Pulmonary artery endothelial cell (primary cell): ENCODE results near the gene OXNAD1. TPM values are rescaled to one million over a fixed set of nuclear protein-coding genes. Genes with fewer than 3 reads are reported as not detected.
A peak's percentile ranks its signal among the peaks of the same experiment; 100 is the strongest.

Experiments used
- DNase-seq: peaks from one replicate; pipeline ENCODE4 v3.0.0-alpha.2; 2011; ENCODE audit warnings: low read depth, low spot score
- total RNA-seq: library from RNA; depleted of rRNA; stranded (reverse); fragments of >200 nt; gene quantifications from 2 replicates; pipeline ENCODE4 v1.2.3, GENCODE V29; 2014

Gene OXNAD1
- total RNA-seq, 1 donor from 2014 or later, result 13.9 TPM

DNA sequence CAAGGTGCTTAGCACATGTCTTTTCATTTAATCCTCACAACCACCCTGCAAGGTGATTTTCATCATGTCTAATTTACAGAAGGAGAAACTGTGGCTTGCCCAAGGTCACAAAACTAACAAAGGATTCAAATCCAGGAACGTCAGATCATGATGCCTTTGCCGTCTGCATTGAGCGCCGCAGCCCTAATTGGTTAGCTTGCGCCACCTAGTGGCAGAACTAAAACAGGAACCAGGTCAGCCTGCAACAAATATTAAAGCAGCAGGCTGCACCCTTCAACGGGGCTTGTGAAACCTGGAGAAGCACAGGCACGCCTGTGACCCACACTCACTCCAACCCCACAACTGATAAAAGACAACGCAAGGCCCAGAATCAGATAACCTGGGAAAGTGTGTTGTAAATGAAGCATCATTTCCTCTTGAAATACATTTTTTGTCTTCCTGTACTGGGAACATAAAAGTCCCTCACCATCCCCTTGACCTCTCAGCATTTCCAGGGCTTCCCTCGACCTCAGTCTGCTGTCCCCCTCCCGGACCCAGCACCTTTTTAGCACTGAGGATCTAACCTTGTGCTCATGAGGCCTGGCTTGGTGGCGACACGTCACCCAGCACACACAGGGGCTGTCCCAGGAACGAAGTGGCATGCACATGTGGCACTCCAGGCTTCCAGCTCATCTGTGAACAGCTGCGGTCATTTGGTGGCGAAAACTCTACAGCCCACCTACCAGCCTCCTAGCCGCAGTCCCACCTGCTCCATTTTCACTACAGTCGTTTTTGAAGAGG is 17.5 kb upstream of the OXNAD1 start:
- DNase-seq, result peak; percentile 37

DNA sequence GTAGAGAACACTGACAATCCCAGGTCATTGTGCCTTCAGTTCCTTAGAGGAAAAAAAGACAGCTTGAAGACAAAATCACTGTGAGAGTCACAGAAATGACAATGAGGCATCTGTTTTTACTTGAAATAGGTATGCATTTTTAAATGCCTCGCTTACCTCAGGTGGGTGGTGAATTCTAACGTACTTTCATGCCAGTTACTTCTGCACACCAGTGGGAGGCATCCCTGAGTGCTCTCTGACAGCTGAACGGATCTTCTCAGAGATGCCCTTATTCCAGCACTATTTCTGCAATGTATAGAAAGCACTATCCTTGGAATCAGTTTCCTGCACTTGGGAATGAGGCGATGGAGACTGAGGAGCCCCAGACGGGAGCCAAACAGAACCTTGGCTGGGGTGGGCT is 16.5 kb upstream of the OXNAD1 start:
- no peak for DNase-seq

DNA sequence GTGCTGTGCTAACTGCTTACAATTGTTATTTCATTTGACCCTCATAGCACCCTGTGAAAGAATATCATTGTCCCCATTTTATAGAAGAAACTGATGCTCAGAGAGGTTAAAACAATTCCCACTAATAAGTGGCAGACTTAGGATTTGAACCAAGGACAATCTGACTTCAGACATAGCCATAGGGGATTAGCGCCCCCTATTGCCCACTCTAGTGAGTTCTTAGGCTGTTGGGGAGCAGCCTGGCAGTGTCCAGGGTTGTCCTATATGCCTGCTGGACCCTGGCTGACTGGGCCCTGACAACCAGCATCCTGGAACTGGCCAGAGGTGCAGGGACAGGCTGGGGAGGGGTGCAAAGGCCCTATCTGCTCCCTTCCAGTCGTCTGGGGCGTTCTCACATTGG is 15.7 kb upstream of the OXNAD1 start:
- no peak for DNase-seq

DNA sequence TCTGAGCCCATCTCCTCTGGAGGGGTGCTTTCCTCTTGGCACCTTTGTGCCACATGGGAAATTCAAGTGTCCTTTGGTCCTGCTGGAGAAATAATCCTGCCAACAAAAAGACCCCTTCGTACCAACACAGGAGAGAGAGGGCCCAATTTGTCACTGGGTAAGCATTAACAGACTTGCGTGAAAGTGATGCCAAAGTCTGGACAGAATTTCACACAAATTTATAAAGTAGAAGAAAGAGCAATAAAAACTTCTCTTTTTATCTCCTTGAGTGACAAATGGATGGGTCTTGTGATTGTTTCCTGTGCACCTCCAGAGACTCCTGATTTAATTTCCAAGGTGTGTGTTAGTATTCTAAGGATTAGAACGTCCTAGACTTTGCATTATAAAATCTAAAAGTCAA is 15.1 kb upstream of the OXNAD1 start:
- no peak for DNase-seq

DNA sequence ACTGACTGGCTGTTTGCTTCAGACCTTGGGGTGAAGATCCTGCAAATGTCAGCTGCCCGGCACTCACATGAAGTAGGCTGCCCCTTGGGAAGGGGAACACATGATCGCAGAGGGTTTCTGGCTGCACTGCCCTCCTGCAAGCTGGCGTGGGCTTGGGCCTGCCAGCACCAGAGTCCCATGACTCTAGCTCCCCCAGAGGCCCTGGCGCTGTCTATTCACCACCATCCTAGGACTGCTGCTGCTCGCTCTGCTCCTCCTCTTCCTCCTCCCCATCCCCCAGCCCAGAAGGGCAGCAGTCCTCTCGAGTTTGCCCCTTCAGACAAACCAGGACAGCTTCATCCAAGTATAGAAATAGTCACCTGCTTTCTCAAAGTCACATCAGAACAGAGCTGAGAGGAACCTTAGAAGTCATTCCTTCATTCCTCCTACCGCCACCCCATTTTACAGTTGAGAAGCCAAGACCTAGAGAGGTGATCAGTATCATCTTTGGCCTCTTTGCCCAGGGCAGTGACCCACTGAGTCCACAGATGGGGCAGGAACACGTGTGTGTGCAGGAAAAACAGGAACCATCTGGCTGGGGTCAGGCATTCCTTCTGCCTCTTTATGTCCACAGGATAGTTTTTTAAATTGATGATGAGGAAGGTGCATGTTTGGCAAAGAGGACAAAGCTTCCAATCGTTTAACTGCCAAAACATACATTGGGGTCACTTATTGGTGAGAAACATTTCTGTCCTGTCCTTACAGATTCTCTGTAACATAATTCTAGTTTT is 13.5 kb upstream of the OXNAD1 start:
- DNase-seq, result no peak

DNA sequence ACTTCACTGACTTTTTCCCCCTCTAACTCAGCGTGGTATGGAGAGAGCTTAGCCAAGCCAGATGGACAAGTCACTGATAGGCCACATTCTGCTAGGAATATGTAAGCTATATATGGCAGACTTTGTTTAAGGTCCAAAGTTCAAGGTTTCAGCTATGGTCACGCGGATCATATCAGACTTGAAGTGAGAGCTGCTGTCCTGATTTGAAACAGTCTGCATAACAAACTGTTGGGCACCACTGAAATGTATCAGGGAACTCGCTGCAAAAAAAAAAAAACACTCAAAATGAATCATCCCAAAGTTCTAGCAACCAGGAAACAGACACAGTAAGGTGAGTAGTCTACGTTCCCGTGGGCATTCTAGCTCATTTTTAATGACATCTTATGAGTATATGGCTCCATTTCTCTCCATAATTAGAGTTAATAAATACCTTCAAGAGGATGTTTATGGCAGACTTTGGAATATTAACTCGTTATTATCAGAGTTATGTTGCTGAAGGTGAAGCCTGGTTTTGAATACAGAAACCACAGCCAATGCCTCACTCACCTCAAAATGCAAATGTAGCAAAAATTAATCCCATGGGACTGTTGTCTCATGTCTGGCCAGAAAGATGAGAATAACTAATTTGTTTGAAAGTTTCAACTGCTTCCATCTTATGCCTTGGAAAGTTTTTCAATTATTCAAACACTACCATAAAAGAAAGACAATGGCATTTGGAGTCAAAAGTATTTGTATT is 12.6 kb upstream of the OXNAD1 start:
- no peak for DNase-seq

DNA sequence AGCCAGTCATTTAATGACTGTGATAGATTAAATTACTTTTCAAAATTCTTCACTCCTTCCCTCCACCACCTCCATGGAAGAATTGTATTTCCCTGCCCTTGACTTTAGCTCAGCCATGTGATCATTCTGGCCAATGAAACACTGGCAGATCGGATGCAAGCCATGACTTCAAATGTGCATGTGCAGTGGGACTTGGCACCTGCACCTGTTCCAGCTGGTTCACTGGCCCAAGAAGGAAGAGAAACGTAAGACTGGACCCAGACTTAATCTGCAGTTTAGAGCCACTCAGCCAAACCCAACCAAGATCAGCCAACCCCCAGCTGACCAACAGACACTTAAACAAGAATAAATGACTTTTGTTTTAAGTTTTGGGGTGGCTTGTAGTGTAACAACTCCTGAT is 12.0 kb upstream of the OXNAD1 start:
- no peak for DNase-seq

DNA sequence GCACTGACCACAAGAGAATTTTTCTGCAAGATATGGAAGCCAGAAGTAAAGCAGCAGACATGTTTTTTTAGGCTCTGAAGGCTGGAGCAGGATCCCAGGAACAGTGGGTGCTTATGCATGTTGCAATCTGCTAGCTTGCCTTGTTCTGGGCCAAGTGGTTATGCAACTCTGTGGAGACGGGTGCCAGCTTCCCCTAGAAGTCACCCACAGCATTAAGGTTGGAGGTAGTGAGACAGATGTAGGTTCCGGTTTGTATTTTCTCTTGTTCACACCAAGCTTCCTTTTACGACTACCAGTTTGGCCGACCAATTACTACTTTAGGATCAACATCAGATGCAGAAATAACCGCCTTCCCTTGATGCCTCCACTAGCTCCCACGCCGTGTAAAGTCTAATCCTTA is 11.4 kb upstream of the OXNAD1 start:
- no peak for DNase-seq

DNA sequence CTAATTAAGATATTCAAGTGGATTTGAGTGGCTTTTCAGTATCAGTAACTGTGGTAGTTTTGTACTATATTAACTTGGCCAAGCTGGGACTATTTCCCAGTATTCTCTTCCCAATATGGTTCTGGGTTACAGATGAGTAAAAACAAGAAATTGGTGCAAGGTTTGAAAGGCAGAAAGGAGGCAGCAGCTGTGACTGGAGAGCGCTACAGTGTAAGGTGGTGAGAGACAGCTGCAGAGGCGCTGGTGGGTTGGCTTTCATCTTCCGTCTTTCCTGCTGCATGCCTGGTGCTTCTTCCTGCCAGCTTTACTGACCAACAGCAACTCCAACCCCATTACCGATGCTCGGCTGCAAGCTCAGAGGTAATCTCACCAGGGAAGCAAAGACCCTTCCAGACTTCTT is 10.1 kb upstream of the OXNAD1 start:
- no peak for DNase-seq

DNA sequence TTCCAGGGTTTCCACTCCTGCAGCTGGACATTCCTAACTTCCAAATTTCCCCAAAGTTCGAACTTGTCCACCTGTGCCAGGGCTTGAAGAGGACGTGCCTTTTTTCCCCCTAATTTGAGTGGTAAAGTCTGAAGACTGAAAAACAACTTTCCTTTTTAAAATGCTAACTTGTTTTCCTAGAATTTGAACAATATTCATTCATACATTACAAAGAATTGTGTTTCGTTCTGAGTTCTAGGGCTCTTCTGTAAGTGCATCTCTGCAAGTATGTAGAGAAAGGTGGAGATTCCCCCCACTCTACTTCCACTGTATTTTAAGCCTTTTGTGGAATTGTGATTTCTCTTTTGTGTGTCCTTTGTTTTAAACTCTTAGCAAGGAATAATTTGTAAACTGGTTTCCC is 9.7 kb upstream of the OXNAD1 start:
- no peak for DNase-seq

DNA sequence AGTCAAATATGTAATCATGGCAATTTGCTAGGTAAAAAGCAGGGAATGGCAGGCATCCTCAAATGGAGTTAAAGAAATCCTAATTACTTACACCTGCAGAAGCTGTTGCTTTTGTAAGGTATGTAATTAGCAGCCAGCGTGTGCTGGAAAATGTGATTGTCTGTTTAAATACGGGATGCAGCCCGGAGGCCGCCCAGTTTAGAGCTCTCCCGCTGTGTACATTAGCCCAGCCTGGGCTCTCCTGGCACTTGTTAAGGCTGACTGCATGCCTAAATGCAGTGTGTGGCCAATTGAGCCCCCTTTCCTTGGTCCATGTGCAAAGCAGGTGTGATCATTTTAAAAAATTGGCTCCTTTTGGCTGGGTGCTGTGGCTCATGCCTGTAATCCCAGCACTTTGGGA is 9.3 kb upstream of the OXNAD1 start:
- no peak for DNase-seq

DNA sequence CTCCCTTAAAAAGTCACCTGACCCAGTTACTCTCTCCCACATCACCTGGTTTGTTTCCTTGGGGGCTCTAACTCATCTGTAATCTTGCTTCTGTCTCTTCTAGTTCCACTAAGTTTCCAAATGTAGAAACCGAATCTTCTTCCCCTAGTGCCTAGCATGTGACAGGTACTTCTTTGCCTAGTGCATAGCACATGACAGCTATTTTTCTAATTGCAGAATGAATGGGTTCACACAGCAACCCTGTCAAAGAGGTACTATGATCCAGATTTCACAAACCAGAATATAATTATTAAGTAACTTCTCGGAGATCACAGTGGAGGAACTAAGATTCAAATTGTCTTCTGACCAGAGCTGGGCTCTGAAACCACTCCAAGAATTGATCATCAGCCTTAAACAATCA is 7.7 kb upstream of the OXNAD1 start:
- DNase-seq, result no peak

DNA sequence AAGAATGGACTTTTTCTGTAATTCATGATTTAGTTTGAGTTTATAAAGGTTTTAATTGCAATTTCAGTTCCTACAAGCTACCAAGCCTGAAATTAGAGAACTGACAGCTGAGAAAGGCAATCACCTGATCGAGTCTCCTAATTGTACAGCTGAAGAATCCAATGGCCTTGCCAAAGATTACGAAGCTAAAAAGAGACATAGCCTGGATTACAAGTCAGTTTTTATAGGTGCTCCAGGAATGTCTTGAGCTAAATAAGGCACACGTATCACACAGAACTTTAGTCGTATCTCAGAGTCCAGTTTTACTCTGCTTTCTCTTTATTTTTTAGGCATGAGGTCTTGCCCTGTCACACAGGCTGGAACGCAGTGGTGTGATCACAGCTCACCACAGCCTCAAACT is 6.8 kb upstream of the OXNAD1 start:
- DNase-seq, result no peak

DNA sequence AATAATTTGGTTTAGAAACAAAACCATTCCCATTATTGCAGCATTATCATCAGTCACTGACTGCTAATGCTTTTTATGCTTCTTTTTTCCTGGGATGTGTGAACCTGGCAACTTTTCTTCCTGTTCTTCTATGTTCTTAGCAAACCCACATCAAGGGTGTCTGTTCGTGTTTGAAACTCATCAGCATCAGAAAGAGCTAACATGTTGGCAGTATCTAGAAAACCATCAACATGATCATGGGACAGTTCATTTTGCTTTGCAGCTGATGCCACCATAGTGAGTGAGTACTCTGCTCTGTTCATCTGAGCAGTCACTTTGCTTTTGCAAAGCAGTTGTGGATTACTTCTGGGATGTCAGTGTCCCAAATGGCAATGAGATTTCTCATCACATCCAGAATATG is 6.1 kb upstream of the OXNAD1 start:
- no peak for DNase-seq

DNA sequence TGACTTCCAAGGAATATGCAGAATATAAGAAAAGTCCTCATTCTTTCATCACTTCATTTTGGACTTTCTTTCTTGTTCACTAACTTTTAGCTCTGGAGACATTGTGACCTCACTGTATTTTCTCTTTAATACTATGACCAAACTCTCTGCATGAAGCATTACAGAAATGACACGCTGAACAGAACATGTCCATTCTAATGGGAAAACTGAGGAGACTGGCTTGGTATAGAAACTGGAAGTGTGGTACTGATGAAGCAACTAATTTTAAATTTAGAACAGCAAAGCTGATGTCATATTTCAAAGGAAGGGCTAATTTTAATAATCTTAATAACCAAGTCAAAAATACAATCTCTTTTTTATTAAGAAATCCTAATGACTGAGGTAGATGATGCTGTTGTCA is 5.0 kb upstream of the OXNAD1 start:
- no peak for DNase-seq

DNA sequence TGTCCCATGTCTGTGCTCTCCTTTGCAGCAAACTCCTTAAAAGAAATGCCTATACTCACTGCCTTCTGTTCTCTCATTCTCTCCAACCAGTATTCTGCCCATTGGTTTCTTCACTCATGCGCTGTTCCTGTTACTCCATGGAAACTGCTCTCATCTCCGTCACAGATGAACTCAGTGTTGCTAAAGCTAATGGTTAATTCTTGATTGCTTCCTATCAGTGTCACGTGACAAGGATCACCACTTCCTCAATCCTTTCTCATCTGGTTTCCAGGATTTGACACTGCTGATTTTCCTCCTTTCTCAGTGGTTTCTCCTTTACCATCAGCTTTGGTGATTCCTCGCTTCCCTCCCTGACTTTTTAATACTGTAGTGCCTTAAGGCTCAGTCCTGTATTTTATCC is 2.8 kb upstream of the OXNAD1 start:
- no peak for DNase-seq

DNA sequence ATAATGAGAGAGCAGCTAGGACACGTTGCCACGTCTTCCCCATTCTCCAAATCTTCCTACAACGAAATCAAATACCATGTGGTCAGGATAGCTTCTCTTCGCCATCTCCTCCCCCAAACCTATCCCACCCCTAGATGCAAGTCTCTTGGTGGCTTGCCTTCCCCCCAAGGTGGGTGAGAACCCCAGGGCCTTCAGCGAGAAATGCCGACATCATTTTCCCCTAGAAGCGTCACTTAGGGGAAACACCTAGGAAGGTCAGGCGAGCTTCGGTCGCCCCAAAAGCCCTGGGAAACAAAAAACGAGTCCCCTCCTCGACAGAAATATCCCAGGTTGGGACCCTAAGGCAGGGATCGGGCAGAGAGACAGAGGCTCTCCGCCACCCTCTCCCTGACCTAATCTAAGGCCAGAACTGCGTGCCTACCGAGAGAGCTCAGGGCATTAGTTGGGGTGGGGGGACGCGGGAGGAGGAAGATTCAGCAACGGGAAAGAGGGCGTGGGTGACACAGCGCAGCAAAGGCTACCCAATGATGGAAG is 771 bp upstream of the OXNAD1 start:
- no peak for DNase-seq

DNA sequence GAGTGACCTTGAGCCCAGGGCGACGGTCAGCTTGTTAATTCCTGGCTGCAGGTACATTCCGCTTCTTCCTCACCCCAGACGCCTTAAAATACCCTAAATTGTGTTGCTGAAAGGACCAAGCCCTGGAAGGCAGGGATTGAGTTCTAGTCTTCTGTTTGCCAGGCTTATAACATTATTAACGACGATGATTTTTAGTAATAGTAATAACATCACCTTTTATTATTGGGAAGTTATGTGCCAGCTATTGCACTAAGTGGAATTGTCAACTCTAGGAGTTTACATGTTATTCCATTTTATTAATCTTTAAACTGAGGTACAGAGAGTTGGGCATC is 409 bp downstream of the OXNAD1 start:
- DNase-seq, result no peak

DNA sequence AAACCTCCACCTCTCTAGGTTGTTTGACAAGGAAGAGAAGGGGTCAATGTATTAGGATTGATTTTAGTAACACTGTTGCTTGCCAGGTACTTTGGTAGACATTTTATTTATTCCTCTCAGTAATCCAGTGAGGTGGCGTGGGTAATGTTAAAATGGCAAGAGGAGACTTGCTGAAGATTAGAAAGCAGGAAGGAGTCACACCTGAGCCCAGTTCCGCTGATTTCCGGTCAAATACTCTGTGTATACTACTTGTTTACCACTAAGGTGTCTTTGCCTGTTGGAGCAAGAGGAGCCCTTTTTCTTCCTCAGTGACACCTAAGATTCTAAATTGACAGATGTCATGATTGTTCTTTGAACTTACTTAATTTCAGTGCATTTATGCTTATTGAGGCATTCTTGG is 1.7 kb downstream of the OXNAD1 start:
- DNase-seq, result no peak

DNA sequence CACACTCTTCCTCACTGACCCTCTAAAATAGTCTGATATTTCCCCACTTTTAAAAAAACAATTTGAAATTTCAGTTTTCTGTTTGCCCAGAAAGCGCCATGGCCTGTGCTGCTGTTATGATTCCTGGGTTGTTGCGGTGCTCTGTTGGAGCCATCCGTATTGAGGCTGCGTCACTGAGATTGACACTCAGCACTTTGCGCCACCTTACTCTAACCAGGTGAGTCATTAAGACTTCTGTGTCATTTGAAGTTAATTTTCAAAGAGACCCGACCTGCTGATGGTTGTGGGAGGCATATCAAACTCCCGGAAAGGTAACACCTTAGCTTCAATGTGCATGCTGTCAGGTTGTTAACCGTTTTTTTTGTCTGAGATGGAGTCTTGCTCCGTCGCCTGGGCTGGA is 5.8 kb downstream of the OXNAD1 start:
- DNase-seq, result no peak

DNA sequence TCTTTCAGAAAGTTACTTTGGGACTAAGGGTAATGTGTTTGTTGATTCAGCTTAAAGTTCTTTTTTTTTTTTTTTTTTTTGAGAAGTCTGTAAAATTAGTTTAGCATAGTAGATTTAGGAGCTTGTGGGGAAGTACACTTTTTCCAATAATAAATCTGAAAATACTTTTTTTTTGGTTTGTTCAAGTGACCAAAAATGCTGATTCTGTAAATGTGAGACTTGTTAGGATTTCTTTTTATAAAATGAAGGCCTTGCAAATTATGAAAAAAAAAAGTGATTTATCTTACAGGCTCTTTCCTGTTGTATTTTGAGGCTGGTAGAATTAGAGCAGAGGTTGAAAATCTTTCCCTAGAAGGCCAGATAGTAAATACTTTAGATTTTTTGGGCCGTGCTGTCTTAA is 7.6 kb downstream of the OXNAD1 start:
- DNase-seq, result no peak

DNA sequence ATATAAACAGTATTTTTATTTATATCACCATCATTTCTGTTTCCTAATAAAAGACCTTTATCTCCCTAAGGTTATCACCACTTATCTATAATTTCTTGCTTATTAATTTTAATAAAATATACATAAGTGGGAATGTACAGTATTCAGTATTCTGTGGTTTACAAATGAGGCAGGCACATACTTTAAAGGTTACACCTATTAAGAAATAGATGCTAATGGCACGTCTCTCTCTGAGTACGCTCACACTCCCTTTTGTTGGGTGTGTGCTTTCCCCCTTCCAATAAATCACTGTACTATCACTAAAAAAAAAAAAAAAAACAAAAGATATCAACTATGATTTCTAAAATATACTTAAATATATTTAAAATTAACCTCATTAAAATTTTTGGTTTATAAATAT is 8.9 kb downstream of the OXNAD1 start:
- DNase-seq, result no peak
